HG03442 (cell line): Measurements from ENCODE around the gene DNTTIP2.
"Not testable (repeated sequence)": the region's sequence is repeated elsewhere in the genome, so short reads cannot be mapped to it uniquely, and the experiment has no call there.

Experiments used
- ATAC-seq: cut with Tn5 transposase; IDR thresholded peaks from one replicate; pipeline ENCODE4 v1.9.1; 2021; ENCODE audit warnings: mild to moderate bottlenecking, moderate library complexity; ENCODE audit not compliant: unreplicated experiment

DNTTIP2 gene, protein sequence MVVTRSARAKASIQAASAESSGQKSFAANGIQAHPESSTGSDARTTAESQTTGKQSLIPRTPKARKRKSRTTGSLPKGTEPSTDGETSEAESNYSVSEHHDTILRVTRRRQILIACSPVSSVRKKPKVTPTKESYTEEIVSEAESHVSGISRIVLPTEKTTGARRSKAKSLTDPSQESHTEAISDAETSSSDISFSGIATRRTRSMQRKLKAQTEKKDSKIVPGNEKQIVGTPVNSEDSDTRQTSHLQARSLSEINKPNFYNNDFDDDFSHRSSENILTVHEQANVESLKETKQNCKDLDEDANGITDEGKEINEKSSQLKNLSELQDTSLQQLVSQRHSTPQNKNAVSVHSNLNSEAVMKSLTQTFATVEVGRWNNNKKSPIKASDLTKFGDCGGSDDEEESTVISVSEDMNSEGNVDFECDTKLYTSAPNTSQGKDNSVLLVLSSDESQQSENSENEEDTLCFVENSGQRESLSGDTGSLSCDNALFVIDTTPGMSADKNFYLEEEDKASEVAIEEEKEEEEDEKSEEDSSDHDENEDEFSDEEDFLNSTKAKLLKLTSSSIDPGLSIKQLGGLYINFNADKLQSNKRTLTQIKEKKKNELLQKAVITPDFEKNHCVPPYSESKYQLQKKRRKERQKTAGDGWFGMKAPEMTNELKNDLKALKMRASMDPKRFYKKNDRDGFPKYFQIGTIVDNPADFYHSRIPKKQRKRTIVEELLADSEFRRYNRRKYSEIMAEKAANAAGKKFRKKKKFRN

DNA sequence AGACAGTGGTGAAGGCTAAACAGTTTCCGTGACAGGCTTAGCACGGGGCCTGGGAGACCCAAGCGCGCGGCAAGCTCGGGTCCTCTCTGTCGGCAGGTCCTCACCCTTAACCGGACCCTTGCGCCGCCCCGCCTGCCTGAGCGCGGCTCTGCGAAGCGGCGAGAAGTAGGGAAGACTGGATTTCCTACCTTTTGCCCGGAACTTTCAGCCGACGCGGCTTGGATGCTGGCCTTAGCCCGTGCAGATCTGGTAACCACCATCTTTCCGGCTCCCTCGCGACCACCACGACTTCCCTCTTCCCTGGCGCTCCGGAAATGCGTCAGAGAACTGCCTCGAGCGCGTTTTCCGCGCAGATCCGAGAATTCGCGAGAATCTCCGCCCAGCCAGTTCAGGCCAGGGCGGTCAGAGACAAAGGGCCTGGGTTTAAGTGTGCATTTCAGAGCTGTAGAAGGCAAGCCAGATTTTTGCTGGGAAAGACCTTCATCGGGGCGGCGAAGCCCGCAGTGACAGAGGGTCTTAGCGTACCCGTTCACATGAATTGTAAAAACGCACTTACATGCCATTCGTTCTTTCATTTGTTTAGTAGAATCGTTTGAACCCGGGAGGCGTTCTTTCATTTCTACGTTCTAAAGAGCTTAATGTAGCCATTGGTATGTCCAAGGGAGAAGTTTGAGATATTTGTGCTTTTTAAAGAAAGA, at the start of gene DNTTIP2:
Gene DNTTIP2, minus strand, starts transcription at position 318 of the 698 bp plus-strand sequence. Its CDS starts 58 bp downstream, at position 260.
- peak; percentile 95 for ATAC-seq

DNA sequence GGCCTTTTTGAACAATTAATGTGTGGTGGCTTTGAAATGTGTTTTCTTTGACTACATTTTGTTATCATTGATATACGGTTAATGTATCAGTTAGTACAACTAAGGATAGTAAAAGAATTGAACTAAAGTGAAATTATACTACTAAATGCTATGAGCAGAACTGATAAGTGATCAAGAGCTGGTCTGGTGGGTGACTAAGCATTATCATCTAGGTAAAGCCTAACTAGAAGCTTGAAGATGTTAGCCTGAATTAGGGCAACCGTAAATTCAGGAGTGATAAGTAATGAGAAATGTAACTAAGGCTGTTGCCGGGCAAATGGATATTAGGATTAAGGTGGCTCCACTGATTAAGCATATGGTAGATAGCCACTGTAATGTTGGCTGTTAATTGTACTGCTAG, 46.2 kb upstream of the DNTTIP2 start:
- ATAC-seq, result no peak

DNA sequence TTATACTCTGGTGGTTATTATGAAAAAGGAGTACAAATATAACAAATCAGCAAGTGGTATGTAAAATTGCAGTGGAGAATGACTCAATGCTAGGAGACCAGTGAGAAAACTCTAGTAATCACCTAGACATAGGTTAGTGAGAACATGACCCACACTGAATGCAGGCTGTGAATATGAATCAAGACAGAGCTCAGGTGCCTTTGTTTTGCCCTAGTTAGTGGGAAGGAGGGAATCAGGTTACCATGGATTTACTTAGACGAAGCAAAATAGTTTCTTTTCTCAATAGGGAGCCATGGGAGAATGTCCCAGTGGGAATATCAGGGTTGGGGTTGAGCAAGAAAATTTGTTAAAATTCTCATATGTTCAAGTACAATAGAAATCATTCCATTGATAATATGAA, 40.8 kb upstream of the DNTTIP2 start:
- ATAC-seq, result no peak

DNA sequence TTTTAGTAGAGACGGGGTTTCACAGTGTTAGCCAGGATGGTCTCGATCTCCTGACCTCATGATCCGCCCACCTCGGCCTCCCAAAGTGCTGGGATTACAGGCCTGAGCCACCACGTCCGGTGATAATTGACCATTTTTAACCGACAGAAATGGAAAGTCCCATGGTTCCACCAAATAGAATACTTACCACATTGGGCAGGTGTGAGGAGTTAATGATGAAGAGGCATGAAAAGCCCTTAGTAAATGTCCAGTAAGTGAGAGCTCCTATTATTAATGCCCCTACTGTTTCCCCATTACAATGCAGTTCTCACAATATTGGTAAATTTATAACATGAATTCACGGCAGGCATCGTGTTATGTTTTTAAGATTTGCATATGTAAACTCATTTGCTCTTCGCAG, 38.3 kb upstream of the DNTTIP2 start:
- ATAC-seq, result no peak

DNA sequence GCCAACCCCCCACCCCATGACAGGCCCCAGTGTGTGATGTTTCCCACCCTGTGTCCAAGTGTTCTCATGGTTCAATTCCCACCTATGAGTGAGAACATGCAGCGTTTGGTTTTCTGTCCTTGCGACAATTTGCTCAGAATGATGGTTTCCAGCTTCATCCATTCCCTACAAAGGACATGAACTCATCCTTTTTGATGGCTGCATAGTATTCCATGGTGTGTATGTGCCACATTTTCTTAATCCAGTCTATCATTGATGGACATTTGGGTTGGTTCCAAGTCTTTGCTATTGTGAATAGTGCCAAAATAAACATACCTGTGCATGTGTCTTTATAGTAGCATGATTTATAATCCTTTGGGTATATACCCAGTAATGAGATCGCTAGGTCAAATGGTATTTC, 31.9 kb upstream of the DNTTIP2 start:
- not testable (repeated sequence) for ATAC-seq

DNA sequence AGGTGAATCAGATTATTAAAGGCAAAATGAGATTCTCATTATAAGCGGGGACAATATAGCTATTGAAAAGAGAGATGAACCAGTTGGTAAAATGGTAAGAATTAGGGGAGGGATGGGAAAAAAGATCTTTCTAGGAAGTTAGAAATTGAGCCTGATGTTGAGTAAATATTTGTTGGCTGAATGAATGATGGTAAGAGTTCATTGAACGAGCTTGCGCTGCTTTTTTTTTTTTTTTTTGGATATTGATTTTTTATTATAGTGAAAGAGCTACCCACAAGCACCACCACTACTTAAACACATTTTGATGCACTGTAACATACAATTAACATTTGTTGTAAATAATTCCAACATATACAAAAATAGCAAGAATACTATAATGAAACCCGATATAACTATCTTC, 31.3 kb upstream of the DNTTIP2 start:
- no peak for ATAC-seq

DNA sequence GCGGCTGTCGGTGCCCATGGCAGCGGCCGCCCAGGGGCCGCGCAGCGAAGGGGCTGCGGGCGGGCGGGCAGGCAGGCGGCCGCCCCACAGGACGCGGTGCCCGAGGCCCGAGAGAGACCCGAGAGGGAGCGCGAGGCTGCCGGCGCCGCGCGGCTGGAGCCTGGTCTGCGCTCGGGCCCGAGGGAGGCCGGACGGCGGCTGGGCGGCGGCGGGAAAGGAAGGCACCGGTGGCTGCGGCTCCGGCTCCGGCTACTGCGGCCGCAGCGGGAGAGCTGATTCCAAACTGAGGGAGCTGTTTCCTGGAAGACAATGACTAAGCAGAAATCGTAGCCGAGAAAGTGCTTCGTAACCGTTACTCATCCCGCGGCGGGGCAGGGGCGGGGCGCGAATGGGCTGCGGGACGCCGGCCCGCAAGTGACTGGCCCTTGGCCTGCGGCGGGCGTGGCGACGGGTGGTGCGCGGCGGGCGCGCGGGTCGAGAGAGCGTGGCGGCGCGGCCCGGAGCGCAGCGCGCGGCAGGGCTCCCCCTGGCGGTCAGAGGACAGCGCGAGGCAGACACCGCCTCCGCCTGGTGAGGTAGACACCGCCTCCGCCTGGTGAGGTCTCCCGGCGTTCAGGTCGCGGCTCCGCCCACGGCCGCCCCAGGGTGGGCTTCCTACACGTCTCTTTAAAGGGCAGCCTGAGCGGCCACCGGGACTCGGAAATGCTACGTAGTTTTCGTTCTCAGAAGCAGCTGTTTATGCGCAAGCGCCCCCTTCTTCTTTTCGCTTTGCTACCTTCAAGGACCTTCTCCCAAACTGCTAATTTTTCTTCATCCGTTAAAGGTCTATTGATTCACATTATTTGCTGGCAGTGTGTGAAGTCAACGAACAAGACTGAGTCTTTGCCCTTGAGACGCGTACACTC, 30.4 kb upstream of the DNTTIP2 start, which contains the start of gene GCLM:
Gene GCLM, minus strand, starts transcription at position 285 of the 905 bp plus-strand sequence. Its CDS starts 267 bp downstream, at position 18.
- peak; percentile 92 for ATAC-seq

DNA sequence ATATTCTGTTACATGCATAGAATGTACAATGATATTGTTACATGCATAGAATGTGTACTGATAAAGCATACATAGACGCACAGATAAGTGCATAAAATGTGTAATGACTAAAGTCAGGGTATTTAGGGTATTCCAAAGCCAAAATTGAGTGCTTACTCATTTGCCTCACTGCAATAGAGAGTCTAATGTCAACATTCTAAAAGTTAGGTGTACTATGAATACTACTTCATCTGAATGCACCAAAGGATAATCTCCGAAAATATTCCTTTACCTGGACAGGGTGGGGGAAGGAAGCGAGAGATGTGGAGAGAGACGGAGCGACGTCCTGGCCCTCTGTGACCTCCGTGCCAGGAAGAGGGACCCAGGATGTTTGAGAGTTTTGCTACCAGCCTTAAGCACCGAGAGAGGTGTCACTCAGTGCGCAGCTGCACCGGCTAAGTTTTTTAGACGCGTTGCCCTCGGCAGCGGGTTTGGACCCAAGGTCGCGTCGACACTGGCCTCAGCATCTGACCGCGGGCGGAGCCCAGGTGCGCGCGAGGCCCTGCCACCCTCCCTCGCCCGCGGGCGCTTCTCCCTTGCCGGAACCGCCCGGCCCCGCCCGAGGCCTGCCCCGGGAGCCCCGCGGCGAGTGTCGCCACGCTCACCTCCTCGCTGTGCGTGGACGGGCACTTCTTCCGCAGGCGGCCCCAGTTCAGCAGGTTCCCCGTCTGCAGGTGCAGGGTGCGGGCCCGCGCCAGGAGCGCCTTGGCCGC, 29.6 kb upstream of the DNTTIP2 start:
- peak; percentile 31 for ATAC-seq

DNA sequence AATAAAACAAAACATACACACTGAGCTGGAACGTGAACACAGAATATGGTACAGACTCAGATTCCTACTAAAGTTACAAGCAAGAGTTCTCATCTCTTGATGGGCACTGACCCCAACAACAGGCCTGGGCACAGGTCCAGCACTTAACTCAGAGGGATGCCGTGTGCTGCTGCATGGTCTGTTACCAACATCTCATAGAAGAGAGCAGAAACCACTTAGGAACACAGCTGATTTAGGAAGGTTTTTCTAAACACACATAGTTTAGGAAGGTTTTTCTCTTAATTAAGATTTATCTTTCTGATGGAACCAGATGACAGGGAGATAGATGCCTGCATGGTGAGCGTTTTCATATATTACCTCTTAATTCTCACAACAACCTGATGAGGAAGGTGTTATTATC, 28.7 kb upstream of the DNTTIP2 start:
- no peak for ATAC-seq

DNA sequence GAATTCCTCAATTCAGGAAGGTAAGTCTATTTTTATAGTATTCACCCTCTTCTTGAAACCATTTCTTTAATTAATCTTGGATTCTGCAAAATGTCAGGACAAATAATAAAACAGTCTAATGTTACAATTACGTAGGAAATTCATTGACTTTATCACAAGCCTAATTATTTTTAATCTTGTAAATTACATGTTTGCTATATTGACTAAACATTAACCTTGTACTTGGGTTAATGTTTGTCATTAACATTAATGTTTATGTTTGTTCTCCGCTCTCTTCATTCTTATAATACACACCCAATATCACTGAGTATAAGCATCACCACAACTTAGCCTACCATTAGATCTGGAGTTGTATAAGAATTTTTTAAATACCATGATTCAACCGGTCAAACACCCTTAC, 27.5 kb upstream of the DNTTIP2 start:
- ATAC-seq, result no peak

DNA sequence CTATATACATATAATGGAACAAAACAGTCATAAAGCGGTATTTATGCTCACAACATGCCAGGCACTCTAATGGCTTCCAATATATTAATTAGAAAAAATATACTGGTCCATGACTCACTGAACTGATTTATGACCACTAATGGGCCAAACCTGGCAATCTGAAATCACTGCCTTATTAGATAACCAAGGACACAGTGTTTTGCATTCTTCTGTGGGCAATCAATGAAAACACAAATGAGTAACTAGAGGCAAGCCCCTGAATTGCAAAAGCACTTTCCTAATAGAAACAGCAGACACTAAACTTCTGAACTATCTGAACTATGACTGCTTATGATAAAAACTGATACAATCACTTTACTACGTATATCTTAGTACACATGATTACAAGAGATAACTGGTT, 26.7 kb upstream of the DNTTIP2 start:
- no peak for ATAC-seq

DNA sequence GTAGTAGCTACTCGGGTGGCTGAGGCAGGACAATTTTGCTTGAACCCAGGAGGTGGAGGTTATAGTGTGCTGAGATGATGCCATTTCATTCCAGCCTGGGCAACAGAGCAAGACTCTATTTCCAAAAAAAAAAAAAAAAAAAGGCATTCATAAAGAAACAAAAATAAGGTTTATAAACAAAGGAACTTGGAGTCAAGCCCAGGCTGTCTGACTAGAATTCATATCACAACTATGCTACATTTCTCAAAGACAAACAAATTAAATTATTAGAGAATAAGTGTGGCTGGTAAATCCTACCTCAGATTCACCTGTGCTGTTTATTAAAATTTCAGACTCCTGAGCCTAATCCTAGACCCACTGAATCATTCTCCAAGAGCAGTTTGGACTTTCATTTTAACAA, 26.0 kb upstream of the DNTTIP2 start:
- ATAC-seq, result no peak

DNA sequence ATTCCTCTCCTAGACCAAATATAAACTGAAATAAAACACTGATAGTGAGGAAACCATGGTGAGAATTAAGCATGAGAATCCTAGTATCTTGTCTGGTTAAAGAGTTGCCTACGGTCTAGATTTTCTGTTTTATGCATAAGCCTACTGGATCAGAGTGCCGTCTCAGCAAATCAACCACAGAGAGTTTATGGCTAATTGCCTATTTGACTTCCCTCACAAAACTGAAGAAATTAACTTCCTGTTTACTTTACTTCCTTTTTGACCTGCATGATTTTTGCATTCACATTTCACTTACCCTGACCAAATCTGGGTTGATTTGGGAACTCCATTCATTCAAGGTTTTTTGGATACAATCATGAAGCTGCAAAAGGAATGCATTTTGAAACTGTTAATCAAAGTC, 25.2 kb upstream of the DNTTIP2 start:
- no peak for ATAC-seq

DNA sequence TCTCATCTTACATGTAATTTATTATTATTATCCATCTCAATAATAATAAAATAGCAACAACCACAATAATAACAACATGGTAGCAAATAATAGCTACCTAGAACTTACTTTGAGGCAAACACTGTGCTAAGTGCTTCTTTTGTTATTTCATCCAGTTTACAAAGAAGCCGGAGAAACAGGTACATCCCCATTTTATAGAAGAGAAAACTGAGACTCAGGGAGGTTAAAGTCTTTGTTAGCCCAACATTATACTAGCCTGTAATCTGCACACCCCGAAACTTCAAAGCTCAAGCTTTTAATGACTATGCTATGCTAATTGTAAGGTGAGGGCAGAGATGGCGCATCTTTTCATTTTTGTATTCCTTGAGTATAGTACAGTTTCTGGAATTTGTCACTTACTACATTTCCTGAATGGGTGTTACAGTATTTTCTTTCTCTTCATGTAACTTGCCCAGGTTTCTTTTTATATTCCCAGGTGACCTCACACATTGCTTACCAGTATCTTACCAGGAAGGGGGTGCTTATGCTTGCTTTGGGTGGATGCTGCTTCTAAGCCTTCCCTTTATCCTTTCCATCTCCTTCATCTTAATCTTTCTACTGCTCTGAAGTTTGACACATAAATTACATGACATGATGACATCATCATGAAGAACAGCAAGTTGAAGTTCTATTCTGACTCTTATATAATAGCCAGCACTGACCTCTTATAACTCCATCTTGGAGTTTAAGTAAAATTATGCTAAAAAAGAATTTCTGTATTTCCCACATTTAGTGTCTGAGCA, 21.9 kb upstream of the DNTTIP2 start:
- ATAC-seq, result no peak

DNA sequence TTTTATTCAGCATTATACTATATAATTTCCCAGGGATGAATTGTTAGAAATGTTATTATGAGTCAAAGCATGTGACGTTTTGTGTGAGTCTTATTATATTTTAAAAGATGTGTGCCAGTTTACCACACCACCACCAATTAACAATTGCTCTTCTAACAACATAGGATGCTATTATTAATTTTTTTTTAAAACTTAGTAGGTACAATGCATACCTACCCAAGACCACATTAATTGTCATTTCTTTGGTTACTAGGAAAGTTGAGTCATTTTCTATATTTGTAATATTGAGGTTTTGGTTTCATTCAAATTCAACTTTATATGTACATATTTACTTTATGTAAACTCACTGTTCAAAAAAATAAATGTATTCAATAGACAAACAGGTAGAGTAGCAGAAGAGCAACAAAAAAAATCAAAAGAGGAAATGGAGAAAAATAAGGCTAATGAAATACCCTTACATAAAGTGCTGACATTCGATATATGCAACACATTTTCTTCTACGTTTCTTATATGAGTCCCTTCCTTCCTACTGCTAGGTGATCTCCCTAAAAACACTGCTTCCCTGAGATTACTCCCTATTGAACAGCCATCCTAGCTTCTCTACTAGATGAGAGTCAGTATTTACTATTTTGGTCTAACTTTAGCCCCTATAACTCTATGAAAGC, 20.7 kb upstream of the DNTTIP2 start:
- ATAC-seq, result no peak

DNA sequence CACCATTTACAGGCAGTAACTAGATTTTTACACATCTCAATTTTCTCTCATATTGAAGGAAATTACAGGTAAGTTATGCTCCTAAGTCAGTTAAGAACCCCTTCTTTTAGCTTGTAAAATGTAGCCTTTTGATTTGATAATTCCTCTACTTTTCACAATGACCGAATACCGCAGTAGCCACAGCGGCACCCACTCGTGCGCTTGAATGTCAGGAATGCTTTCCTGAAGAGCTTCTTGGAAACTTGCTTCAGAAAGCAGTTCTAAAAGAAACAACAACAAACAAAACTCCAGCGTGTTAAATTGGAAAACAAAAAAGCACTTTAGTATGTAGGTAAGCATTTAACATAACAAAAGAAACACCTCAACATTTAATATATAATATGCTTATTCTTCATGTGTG, 9.9 kb upstream of the DNTTIP2 start:
- ATAC-seq, result no peak

DNA sequence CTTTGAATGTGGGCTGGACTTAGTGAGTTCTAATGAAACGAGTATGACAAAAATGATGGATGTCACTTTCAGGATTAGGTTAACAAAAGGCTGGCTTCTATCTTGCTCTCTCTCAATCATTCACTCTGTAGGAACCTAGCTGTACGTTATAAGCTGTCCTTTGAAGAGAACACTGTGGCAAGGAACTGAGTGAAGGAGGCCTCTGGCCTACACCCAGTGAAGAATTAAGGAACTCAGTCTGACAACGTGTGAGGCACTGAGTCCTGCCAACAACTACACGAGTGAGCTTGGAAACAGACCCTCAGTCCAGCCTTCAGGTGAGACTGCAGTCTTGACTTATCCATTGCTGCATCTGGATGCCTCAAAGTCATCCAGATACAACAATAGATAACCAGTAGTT, 3.3 kb upstream of the DNTTIP2 start:
- no peak for ATAC-seq

DNA sequence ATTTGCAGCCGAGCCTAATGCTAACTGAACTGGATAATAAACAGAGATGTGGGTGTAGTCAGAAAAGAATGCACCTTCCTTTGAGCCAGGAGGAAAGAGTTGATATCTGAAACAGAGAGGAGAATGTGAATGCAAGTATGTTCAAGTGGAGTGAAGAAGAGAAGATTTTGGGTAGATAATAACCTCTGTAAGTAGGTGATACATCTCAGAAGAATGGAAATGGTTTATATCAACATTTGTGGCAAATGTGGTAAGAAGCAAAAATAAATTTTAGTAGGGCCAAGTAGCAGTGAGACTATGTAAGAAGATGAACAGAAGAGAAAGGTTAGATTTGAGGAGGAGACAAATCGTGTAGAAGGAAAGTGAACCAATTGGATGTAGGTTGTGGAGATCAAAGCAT, 1.7 kb upstream of the DNTTIP2 start:
- no peak for ATAC-seq

DNA sequence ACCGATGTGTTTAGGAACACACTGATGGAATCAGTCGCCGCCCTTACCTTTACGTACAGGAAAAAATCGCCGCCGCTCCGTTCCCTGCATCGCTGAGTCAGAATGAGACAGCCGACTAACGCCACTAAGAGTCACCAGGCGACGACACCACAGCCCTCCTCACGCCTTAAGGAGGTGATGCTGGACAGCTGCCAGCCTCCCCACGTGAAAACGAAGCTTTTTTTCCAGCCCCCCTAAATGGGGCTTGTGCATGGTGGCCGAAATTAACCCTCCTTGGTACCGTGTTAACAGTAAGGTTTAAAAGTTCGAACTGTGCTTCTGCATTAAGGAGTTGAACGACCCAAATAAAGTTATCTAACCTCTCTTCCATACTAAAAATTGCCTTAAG, 511 bp downstream of the DNTTIP2 start:
- peak; percentile 58 for ATAC-seq
